GM20431 (cell line): ENCODE results near the gene MSL1.

Experiments
- in situ Hi-C: fragments of 300-500 bp; cut with MseI, MboI; formaldehyde crosslinking; loops from one replicate; pipeline ENCODE4 v1.15.0; 2020; ENCODE audit warnings: low sequenced_read_pairs; ENCODE audit not compliant: unreplicated experiment

Gene MSL1

GRCh38 chr17:40103071-40103661 lies 18.6 kb upstream of the MSL1 start:
- in situ Hi-C loops = no loop called here

- in situ Hi-C loops = no loop called here
Measured at GRCh38 chr17:40103688-40104087, 18.1 kb upstream of the MSL1 start.

GRCh38 chr17:40104594-40105486 lies 16.9 kb upstream of the MSL1 start:
- in situ Hi-C loops = no loop called here

- in situ Hi-C loops = no loop called here
Measured at GRCh38 chr17:40105861-40106759, 15.7 kb upstream of the MSL1 start.

GRCh38 chr17:40106760-40107521 lies 14.8 kb upstream of the MSL1 start:
- in situ Hi-C loops = no loop called here

GRCh38 chr17:40107522-40108174 lies 14.1 kb upstream of the MSL1 start:
- in situ Hi-C loops = no loop called here

GRCh38 chr17:40108970-40109824 lies 12.6 kb upstream of the MSL1 start:
- in situ Hi-C loops = no loop called here

GRCh38 chr17:40110026-40110845 lies 11.5 kb upstream of the MSL1 start:
- in situ Hi-C loops = loop anchor here (10.0 kb wide), 1 partner anchor 55 kb away; no protein-coding TSS in a partner anchor

GRCh38 chr17:40111221-40112128 lies 10.3 kb upstream of the MSL1 start:
- in situ Hi-C loops = loop anchor here (10.0 kb wide), 1 partner anchor 53 kb away; no protein-coding TSS in a partner anchor

- in situ Hi-C loops = loop anchor here (10.0 kb wide), 1 partner anchor 53 kb away; no protein-coding TSS in a partner anchor
Measured at GRCh38 chr17:40112191-40112711, 9.5 kb upstream of the MSL1 start.

GRCh38 chr17:40112718-40113109 lies 9.1 kb upstream of the MSL1 start:
- in situ Hi-C loops = loop anchor here (10.0 kb wide), 1 partner anchor 52 kb away; no protein-coding TSS in a partner anchor

GRCh38 chr17:40113110-40113906 lies 8.5 kb upstream of the MSL1 start:
- in situ Hi-C loops = loop anchor here (10.0 kb wide), 1 partner anchor 51 kb away; no protein-coding TSS in a partner anchor

- in situ Hi-C loops = loop anchor here (10.0 kb wide), 1 partner anchor 51 kb away; no protein-coding TSS in a partner anchor
Measured at GRCh38 chr17:40113907-40114245, 7.9 kb upstream of the MSL1 start.

GRCh38 chr17:40115101-40115436 lies 6.7 kb upstream of the MSL1 start:
- in situ Hi-C loops = loop anchor here (10.0 kb wide), 1 partner anchor 50 kb away; no protein-coding TSS in a partner anchor
